CD4-positive, alpha-beta T cell (primary cell): ENCODE measurements around the gene ITGA2. TPM values are rescaled to one million over a fixed set of nuclear protein-coding genes. Genes with fewer than 3 reads are reported as not detected.

Source experiments
- ATAC-seq: fragments of 200-7000 bp; cut with Tn5 transposase; one replicate; pipeline ENCODE4 v1.10.0; 2022; ENCODE audit warnings: mild to moderate bottlenecking; ENCODE audit not compliant: poor library complexity
- CTCF ChIA-PET: fragments of 350-600 bp; sonication (Branson Sonifier 250); formaldehyde crosslinking; loops from one replicate; lab custom pipeline; 2021; ENCODE audit warnings: antibody characterized with exemption, inconsistent platforms; lab: Charles Lee
- POLR2A ChIA-PET: fragments of 350-600 bp; sonication (Branson Sonifier 250); formaldehyde crosslinking; loops from one replicate; lab custom pipeline; 2021; ENCODE audit warnings: antibody characterized with exemption, inconsistent platforms; lab: Charles Lee
- DNase-seq, 14 experiments: peaks; one replicate each; pipeline ENCODE4 v3.0.0-alpha.2; 2013 to 2020; ENCODE audit warnings: mixed read lengths in 2 of 14
- H3K27ac ChIP-seq, 2 donors: one replicate each; pipeline versions ENCODE4 v1.5.1 to v1.7.0; 2013; ENCODE audit warnings: low read length in 2 of 2, low read depth in 1 of 2, mild to moderate bottlenecking in 1 of 2
- H3K27me3 ChIP-seq, 2 experiments: 1 replicate in 1 of 2; 2 replicates in 1 of 2; pipeline versions ENCODE4 v1.6.1 to v1.7.0; 2013; ENCODE audit warnings: low read length in 2 of 2, control low read depth in 1 of 2, mild to moderate bottlenecking in 1 of 2, moderate library complexity in 1 of 2; ENCODE audit not compliant: insufficient read depth in 2 of 2, control insufficient read depth in 1 of 2
- H3K36me3 ChIP-seq: one replicate; pipeline ENCODE4 v1.6.1; 2013; ENCODE audit warnings: low read length, control low read depth; ENCODE audit not compliant: insufficient read depth
- H3K4me1 ChIP-seq: one replicate; pipeline ENCODE4 v1.6.1; 2013; ENCODE audit warnings: low read length, control low read depth; ENCODE audit not compliant: insufficient read depth
- H3K4me3 ChIP-seq: one replicate; pipeline ENCODE4 v1.5.1; 2013; ENCODE audit warnings: mild to moderate bottlenecking, low read length, moderate library complexity
- H3K9me3 ChIP-seq, 2 experiments: 1 replicate in 1 of 2; 2 replicates in 1 of 2; pipeline versions ENCODE4 v1.6.1 to v1.7.0; 2013; ENCODE audit warnings: low read length in 2 of 2, mild to moderate bottlenecking in 2 of 2, control low read depth in 1 of 2, moderate library complexity in 1 of 2; ENCODE audit not compliant: control insufficient read depth in 1 of 2, insufficient read depth in 1 of 2
- H3K27ac Mint-ChIP-seq: one replicate; pipeline ENCODE4 v1.8.0; 2020; ENCODE audit warnings: mixed read lengths
- H3K27me3 Mint-ChIP-seq: one replicate; pipeline ENCODE4 v1.8.0; 2021; ENCODE audit warnings: mixed read lengths
- H3K36me3 Mint-ChIP-seq: one replicate; pipeline ENCODE4 v1.8.0; 2021; ENCODE audit warnings: low read depth, mixed read lengths
- H3K4me1 Mint-ChIP-seq: one replicate; pipeline ENCODE4 v1.8.0; 2021; ENCODE audit warnings: low read depth, mixed read lengths
- H3K4me3 Mint-ChIP-seq: one replicate; pipeline ENCODE4 v1.8.0; 2020; ENCODE audit warnings: mild to moderate bottlenecking, mixed read lengths
- H3K9me3 Mint-ChIP-seq: one replicate; pipeline ENCODE4 v1.8.0; 2020; ENCODE audit warnings: mixed read lengths
- intact Hi-C, 2 experiments: fragments of 100-400 bp; cut with DNase I in 1 of 2; cut with micrococcal nuclease in 1 of 2; formaldehyde crosslinking; loops; one replicate each; pipeline versions ENCODE4 v1.15.1 to v1.9.0; 2023 to 2025; cut with DNase I, micrococcal nuclease
- total RNA-seq, 174 experiments: library from RNA in 2 of 174; stranded (reverse) in 2 of 174; gene quantifications; one replicate each; pipeline ENCODE4 v1.2.3 and lab custom pipeline; 2021 to 2026
- TF ChIP-seq, protein P1 (sequence below): fragments of 200-600 bp; IDR thresholded peaks from one replicate; pipeline ENCODE4 v1.8.0; 2022; ENCODE audit warnings: antibody characterized with exemption, mild to moderate bottlenecking

The ITGA2 gene
- total RNA-seq, 2 experiments from 2014 or later: 0.03 to 0.11 TPM

DNA sequence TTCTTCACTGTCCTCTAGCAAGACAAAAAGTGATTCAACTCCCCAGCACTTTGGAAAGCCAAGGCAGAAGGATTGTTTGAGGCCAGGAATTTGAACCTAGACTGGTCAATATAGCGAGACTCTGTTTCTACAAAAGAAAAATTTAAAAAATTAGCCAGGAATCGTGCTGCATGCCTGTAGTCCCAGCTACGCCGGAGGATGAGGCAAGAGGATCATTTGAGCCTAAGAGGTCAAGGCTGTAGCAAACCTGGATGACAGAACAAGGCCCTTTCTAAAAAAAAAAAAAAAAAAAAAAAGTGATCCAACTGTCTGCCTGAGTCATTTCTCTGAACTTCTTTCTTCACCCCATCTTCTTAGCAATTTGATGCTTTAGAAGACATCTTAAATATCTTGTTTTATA, 12.4 kb downstream of the ITGA2 start:
- Histone ChIP-seq H3K9me3 (no peaks in the 10 kb centered on the region), H3K27ac (no peak overlapping the region), H3K4me3 (no peak overlapping the region), H3K36me3 (no peaks in the 10 kb centered on the region), H3K4me1 (no peaks in the 10 kb centered on the region), H3K27me3 (no peaks in the 10 kb centered on the region)
- no peak overlapping the region for H3K4me3 Mint-ChIP-seq
- ChIA-PET POLR2A (no interaction called here), CTCF (interaction anchor here (0.6 kb wide), 1 partner anchor 1432 kb away, joined by 4 read pairs; no protein-coding TSS in a partner anchor)
- TF ChIP-seq, protein P1, sequence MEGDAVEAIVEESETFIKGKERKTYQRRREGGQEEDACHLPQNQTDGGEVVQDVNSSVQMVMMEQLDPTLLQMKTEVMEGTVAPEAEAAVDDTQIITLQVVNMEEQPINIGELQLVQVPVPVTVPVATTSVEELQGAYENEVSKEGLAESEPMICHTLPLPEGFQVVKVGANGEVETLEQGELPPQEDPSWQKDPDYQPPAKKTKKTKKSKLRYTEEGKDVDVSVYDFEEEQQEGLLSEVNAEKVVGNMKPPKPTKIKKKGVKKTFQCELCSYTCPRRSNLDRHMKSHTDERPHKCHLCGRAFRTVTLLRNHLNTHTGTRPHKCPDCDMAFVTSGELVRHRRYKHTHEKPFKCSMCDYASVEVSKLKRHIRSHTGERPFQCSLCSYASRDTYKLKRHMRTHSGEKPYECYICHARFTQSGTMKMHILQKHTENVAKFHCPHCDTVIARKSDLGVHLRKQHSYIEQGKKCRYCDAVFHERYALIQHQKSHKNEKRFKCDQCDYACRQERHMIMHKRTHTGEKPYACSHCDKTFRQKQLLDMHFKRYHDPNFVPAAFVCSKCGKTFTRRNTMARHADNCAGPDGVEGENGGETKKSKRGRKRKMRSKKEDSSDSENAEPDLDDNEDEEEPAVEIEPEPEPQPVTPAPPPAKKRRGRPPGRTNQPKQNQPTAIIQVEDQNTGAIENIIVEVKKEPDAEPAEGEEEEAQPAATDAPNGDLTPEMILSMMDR: no peak
- H3K27me3 Mint-ChIP-seq: no peaks in the 10 kb centered on the region
- H3K9me3 Mint-ChIP-seq: no peaks in the 10 kb centered on the region
- ATAC-seq: no peak
- intact Hi-C loops: no loop called here
- H3K36me3 Mint-ChIP-seq: no peaks in the 10 kb centered on the region
- H3K4me1 Mint-ChIP-seq: peaks cover 5% of the 10 kb centered on the region
- H3K27ac Mint-ChIP-seq: no peak overlapping the region
- no peak for DNase-seq

DNA sequence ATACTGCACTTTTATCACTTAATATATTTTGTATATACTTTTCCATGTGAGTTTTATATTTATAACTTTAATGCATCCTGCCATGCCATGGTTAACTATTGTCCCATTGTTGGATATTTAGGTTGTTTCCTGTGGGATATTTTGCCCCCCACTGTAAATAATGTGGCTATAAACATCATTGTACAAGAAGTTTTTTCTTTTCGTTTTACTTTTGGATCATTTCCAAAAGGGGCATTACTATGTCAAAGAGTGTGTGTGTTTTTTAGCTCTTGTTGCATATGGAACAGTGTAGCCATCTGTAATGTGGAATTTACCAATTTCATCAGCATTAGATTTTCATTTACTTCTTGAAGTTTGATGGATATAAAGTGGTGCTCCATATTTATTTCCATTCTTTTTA, 13.3 kb downstream of the ITGA2 start:
- no peaks in the 10 kb centered on the region for H3K4me1 ChIP-seq
- no peaks in the 10 kb centered on the region for H3K36me3 ChIP-seq
- no peaks in the 10 kb centered on the region for H3K27me3 ChIP-seq
- CTCF ChIA-PET: no interaction called here
- no peaks in the 10 kb centered on the region for H3K36me3 Mint-ChIP-seq
- POLR2A ChIA-PET: no interaction called here
- H3K4me3 ChIP-seq: no peak overlapping the region
- TF ChIP-seq, protein P1: no peak
- H3K9me3 ChIP-seq: no peaks in the 10 kb centered on the region
- H3K27ac ChIP-seq: no peak overlapping the region
- H3K27me3 Mint-ChIP-seq: no peaks in the 10 kb centered on the region
- H3K9me3 Mint-ChIP-seq: no peaks in the 10 kb centered on the region
- intact Hi-C loops: no loop called here
- ATAC-seq: no peak
- peaks cover 14% of the 10 kb centered on the region for H3K4me1 Mint-ChIP-seq
- no peak overlapping the region for H3K4me3 Mint-ChIP-seq
- no peak for DNase-seq
- no peak overlapping the region for H3K27ac Mint-ChIP-seq

DNA sequence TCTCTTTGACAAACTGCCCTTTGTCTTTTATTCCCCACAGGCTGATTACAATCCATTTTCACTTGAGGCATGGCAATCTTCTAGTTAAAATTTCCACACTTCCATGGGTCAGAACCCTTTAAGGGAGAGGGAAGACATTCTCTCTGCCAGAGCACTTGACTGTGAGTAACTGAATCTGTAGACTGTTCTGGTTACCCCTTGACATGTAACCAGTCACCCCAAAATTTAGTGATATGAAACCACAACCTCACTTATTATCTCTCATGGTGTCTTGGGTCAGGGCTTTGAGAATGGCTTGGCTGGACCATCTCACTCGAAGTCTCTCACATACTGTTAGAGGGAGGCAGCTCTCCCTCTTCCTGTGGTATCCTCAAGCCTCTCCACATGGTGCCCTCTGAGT, 14.0 kb downstream of the ITGA2 start:
- Mint-ChIP-seq H3K36me3 (no peaks in the 10 kb centered on the region), H3K4me3 (no peak overlapping the region), H3K27me3 (no peaks in the 10 kb centered on the region), H3K4me1 (peaks cover 14% of the 10 kb centered on the region), H3K27ac (no peak overlapping the region), H3K9me3 (no peaks in the 10 kb centered on the region)
- Histone ChIP-seq H3K27ac (no peak overlapping the region), H3K4me1 (no peaks in the 10 kb centered on the region), H3K4me3 (no peak overlapping the region), H3K27me3 (no peaks in the 10 kb centered on the region), H3K9me3 (no peaks in the 10 kb centered on the region), H3K36me3 (no peaks in the 10 kb centered on the region)
- ATAC-seq: no peak
- ChIA-PET POLR2A (no interaction called here), CTCF (no interaction called here)
- TF ChIP-seq, protein P1: no peak
- intact Hi-C loops: no loop called here
- no peak for DNase-seq
